Right lobe of liver (tissue), 4 donors: ENCODE results near the gene LRP11.

ENCODE experiments used
- POLR2A ChIP-seq: fragments of 450-650 bp; IDR thresholded peaks from one replicate; pipeline ENCODE4 v1.6.1; 2017; ENCODE audit warnings: antibody characterized with exemption, mild to moderate bottlenecking
- TF ChIP-seq, protein P1 (sequence below), 4 donors: fragments of 200-600 bp in 3 of 4; fragments of 450-650 bp in 1 of 4; IDR thresholded peaks; one replicate each; pipeline versions ENCODE4 v1.5.1 to v1.8.0; 2016 to 2022; ENCODE audit warnings: antibody characterized with exemption in 4 of 4, mild to moderate bottlenecking in 2 of 4
- donor health status: DM: no; HTN: no; CAD: no.
- donor health status: DM: no; HTN: no; CAD: no.
- donor health status: DM: no; HTN: yes; CAD: no.

DNA sequence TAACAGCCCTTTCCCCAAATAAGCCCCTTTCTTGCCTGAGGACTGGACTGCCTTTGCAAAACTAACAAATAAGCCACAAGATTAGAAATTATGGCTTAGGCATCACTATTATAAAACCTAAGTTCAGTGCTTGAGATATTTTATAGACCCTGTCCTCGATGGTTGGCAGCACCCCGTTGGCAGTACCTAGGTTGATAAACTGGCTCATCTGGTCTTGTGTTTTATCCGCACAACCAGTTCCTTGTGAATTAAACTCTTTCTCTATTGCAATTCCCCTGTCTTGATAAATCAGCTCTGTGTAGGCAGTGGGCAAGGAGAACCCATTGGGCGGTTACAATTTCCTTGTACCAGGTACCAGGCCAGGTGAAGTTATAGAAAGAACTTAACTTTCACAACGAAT is 6.6 kb downstream of the LRP11 start:
- TF ChIP-seq, protein P1, sequence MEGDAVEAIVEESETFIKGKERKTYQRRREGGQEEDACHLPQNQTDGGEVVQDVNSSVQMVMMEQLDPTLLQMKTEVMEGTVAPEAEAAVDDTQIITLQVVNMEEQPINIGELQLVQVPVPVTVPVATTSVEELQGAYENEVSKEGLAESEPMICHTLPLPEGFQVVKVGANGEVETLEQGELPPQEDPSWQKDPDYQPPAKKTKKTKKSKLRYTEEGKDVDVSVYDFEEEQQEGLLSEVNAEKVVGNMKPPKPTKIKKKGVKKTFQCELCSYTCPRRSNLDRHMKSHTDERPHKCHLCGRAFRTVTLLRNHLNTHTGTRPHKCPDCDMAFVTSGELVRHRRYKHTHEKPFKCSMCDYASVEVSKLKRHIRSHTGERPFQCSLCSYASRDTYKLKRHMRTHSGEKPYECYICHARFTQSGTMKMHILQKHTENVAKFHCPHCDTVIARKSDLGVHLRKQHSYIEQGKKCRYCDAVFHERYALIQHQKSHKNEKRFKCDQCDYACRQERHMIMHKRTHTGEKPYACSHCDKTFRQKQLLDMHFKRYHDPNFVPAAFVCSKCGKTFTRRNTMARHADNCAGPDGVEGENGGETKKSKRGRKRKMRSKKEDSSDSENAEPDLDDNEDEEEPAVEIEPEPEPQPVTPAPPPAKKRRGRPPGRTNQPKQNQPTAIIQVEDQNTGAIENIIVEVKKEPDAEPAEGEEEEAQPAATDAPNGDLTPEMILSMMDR (IDR thresholded peaks at IDR 0.05), result no peak
- no peak for TF ChIP-seq POLR2A
